SK-N-SH (cell line): ENCODE results near the gene DLG2. TPM values are rescaled to one million over a fixed set of nuclear protein-coding genes. Genes with fewer than 3 reads are reported as not detected.

Experiments
- CTCF ChIA-PET: fragments of 300-600, 350-600 bp; formaldehyde crosslinking; extraction: SDS; loops from one replicate; lab custom pipeline; 2021; lab: Yijun Ruan, JAX
- POLR2A ChIA-PET: fragments of 350-600 bp; sonication (Branson Sonifier 250); formaldehyde crosslinking; extraction: SDS; loops from one replicate; lab custom pipeline; 2020; ENCODE audit warnings: antibody characterized with exemption, inconsistent platforms; lab: Yijun Ruan, JAX
- DNase-seq: peaks from one replicate; pipeline ENCODE4 v3.0.0; 2012
- H2AFZ ChIP-seq: fragments of 200-600 bp; sonication (generic); 2 replicates; pipeline ENCODE4 v1.8.1; 2016; ENCODE audit warnings: antibody characterized with exemption, mild to moderate bottlenecking, low read depth
- H3F3A ChIP-seq: fragments of 200-600 bp; sonication (generic); replicated peaks from 2 replicates; pipeline ENCODE3; 2016; ENCODE audit warnings: antibody characterized with exemption, mild to moderate bottlenecking; ENCODE audit not compliant: insufficient read depth
- H3K27ac ChIP-seq, 2 experiments: fragments of 200-500 bp in 1 of 2; fragments of 200-600 bp in 1 of 2; sonication (Bioruptor generic) in 1 of 2; sonication (generic), shearing (Covaris generic) in 1 of 2; 2 replicates each; pipeline versions ENCODE4 v1.5.1 to v1.6.1; 2014 to 2016; ENCODE audit warnings: low read depth in 2 of 2, inconsistent platforms in 1 of 2, low read length in 1 of 2, mild to moderate bottlenecking in 1 of 2, mixed read lengths in 1 of 2
- H3K27me3 ChIP-seq: fragments of 200-600 bp; sonication (generic), shearing (Covaris generic); 2 replicates; pipeline ENCODE4 v1.6.1; 2016; ENCODE audit warnings: mixed run types; ENCODE audit not compliant: insufficient read depth
- H3K36me3 ChIP-seq, 2 experiments: fragments of 200-500 bp in 1 of 2; fragments of 200-600 bp in 1 of 2; sonication (Bioruptor generic) in 1 of 2; sonication (generic) in 1 of 2; replicated peaks in 1 of 2; 2 replicates each; pipeline versions ENCODE3 to v1.5.1; 2014 to 2016; ENCODE audit warnings: low read length in 1 of 2, mild to moderate bottlenecking in 1 of 2; ENCODE audit not compliant: insufficient read depth in 2 of 2, control insufficient read depth in 1 of 2
- H3K4me1 ChIP-seq, 2 experiments: fragments of 200-500 bp in 1 of 2; fragments of 200-600 bp in 1 of 2; sonication (Bioruptor generic) in 1 of 2; sonication (generic), shearing (Covaris generic) in 1 of 2; 2 replicates each; pipeline versions ENCODE4 v1.5.1 to v1.6.1; 2014 to 2016; ENCODE audit warnings: low read depth in 1 of 2, low read length in 1 of 2, mixed run types in 1 of 2; ENCODE audit not compliant: insufficient read depth in 2 of 2, control insufficient read depth in 1 of 2
- H3K4me2 ChIP-seq: fragments of 200-600 bp; sonication (generic), shearing (Covaris generic); 2 replicates; pipeline ENCODE4 v1.6.1; 2017; ENCODE audit warnings: mixed run types
- H3K4me3 ChIP-seq, 2 experiments: fragments of 200-500 bp in 1 of 2; fragments of 200-600 bp in 1 of 2; sonication (Bioruptor generic) in 1 of 2; sonication (generic), shearing (Covaris generic) in 1 of 2; 2 replicates each; pipeline versions ENCODE4 v1.5.1 to v1.8.1; 2014 to 2016; ENCODE audit warnings: low read depth in 2 of 2, inconsistent platforms in 1 of 2, low read length in 1 of 2, mild to moderate bottlenecking in 1 of 2, mixed read lengths in 1 of 2, moderate library complexity in 1 of 2
- H3K79me2 ChIP-seq: fragments of 200-600 bp; sonication (generic); 2 replicates; pipeline ENCODE4 v1.8.1; 2017; ENCODE audit warnings: mild to moderate bottlenecking; ENCODE audit not compliant: insufficient read depth
- H3K9ac ChIP-seq: fragments of 200-600 bp; sonication (generic); 2 replicates; pipeline ENCODE4 v1.6.1; 2017; ENCODE audit warnings: mixed run types
- H3K9me2 ChIP-seq: fragments of 200-600 bp; sonication (generic); 2 replicates; pipeline ENCODE4 v1.6.1; 2017; ENCODE audit warnings: mixed run types
- H3K9me3 ChIP-seq: fragments of 200-600 bp; sonication (generic); 2 replicates; pipeline ENCODE4 v1.6.1; 2017; ENCODE audit warnings: mixed run types, mild to moderate bottlenecking, moderate library complexity
- H4K20me1 ChIP-seq: fragments of 200-600 bp; sonication (generic); 2 replicates; pipeline ENCODE4 v1.6.1; 2017; ENCODE audit warnings: mild to moderate bottlenecking, mixed run types; ENCODE audit not compliant: insufficient read depth
- CHD2 ChIP-seq: fragments of 150-350 bp; IDR thresholded peaks from 2 replicates; pipeline ENCODE4 v1.6.1; 2018; ENCODE audit warnings: low read length; ENCODE audit not compliant: partially characterized antibody
- EZH2phosphoT487 ChIP-seq: fragments of 200-600 bp; sonication (generic); IDR thresholded peaks from 2 replicates; pipeline ENCODE4 v1.6.1; 2017; ENCODE audit warnings: low read depth, mixed run types, mild to moderate bottlenecking, antibody characterized with exemption, moderate library complexity, borderline replicate concordance
- FOSL2 ChIP-seq: IDR thresholded peaks from 2 replicates; pipeline ENCODE4 v1.4.0; 2012; ENCODE audit warnings: low read depth, mild to moderate bottlenecking, moderate library complexity, borderline replicate concordance
- FOXJ3 ChIP-seq: sonication (generic); formaldehyde crosslinking; IDR thresholded peaks from 2 replicates; pipeline ENCODE4 v1.5.1; 2020; ENCODE audit warnings: mild to moderate bottlenecking, missing genetic modification reagents
- FOXM1 ChIP-seq: IDR thresholded peaks from 2 replicates; pipeline ENCODE4 v1.4.0; 2012; ENCODE audit warnings: low read depth, mild to moderate bottlenecking
- GABPA ChIP-seq: IDR thresholded peaks from 2 replicates; pipeline ENCODE4 v1.4.0; 2012; ENCODE audit warnings: low read depth, mild to moderate bottlenecking
- GATA2 ChIP-seq: sonication (generic); formaldehyde crosslinking; IDR thresholded peaks from 2 replicates; pipeline ENCODE4 v1.5.0; 2020; ENCODE audit warnings: mild to moderate bottlenecking, missing genetic modification reagents
- MEF2A ChIP-seq: IDR thresholded peaks from 2 replicates; pipeline ENCODE4 v1.4.0; 2012; ENCODE audit warnings: low read depth, borderline replicate concordance
- NFIC ChIP-seq: IDR thresholded peaks from 2 replicates; pipeline ENCODE4 v1.4.0; 2012; ENCODE audit warnings: borderline replicate concordance
- NRF1 ChIP-seq: IDR thresholded peaks from 2 replicates; pipeline ENCODE4 v1.6.1; 2012; ENCODE audit warnings: low read depth, mild to moderate bottlenecking, low read length
- POLR2AphosphoS5 ChIP-seq: IDR thresholded peaks from 2 replicates; pipeline ENCODE4 v1.6.1; 2012; ENCODE audit warnings: low read depth, low read length
- RCOR1 ChIP-seq: fragments of 150-350 bp; IDR thresholded peaks from 2 replicates; pipeline ENCODE4 v1.6.1; 2017; ENCODE audit warnings: antibody characterized with exemption, low read length
- SMC3 ChIP-seq: IDR thresholded peaks from 2 replicates; pipeline ENCODE4 v1.6.1; 2012; ENCODE audit warnings: low read depth, low read length, improper control_type of control experiment
- TAF1 ChIP-seq: IDR thresholded peaks from 2 replicates; pipeline ENCODE4 v1.6.1; 2012; ENCODE audit warnings: low read depth, mild to moderate bottlenecking, low read length, moderate library complexity, borderline replicate concordance
- TEAD4 ChIP-seq: IDR thresholded peaks from 2 replicates; pipeline ENCODE4 v1.4.0; 2012; ENCODE audit warnings: mild to moderate bottlenecking, borderline replicate concordance; ENCODE audit not compliant: insufficient read depth
- YY1 ChIP-seq: IDR thresholded peaks from 2 replicates; pipeline ENCODE4 v1.4.0; 2012; ENCODE audit warnings: low read depth, mild to moderate bottlenecking
- WGBS: methylation state at CpG from one replicate; pipeline ENCODE4 v1.1.6; 2017; ENCODE audit warnings: low lambda C conversion rate; 5-methylcytosine and 5-hydroxymethylcytosine counted together
- polyA plus RNA-seq, 3 experiments: library from polyadenylated mRNA; depleted of rRNA; stranded (reverse); fragments of >200 nt; gene quantifications; 2 replicates each; pipeline ENCODE4 v1.2.3, GENCODE V29; 2012
- TF ChIP-seq, protein P1 (sequence below): fragments of 150-350 bp; IDR thresholded peaks from 2 replicates; pipeline ENCODE4 v1.6.1; 2016; ENCODE audit warnings: mild to moderate bottlenecking, low read depth, low read length
- TF ChIP-seq, protein P2 (sequence below): fragments of 150-350 bp; IDR thresholded peaks from 2 replicates; pipeline ENCODE4 v1.6.1; 2017; ENCODE audit warnings: antibody characterized with exemption, low read length, low read depth, borderline replicate concordance
- TF ChIP-seq, protein P3 (sequence below): fragments of 200-600 bp; sonication (generic); IDR thresholded peaks from 2 replicates; pipeline ENCODE4 v1.6.1; 2017; ENCODE audit warnings: antibody characterized with exemption, mild to moderate bottlenecking, moderate library complexity

The DLG2 gene
- polyA plus RNA-seq, 1 of the 3 experiments (the other 2 are of a cell fraction): 0.21 TPM

DNA sequence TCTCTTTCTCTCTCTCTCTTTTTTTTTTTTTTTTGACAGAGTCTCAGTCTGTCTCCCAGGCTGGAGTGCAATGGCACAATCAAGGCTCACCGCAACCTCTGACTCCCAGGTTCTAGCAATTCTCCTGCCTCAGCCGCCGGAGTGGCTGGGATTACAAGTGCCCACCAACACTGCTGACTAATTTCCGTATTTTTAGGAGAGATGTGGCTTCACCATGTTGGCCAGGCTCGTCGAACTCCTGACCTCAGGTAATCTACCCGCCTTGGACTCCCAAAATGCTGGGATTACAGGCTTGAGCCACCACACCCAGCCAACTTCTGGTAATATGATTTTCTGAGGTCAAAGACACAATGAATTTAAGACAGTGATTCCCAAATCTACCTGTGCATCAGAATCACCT lies 1681.2 kb downstream of the DLG2 start:
- H3K27me3 ChIP-seq: no peaks in the 10 kb centered on the region
- no peaks in the 10 kb centered on the region for H3K36me3 ChIP-seq
- H3K4me2 ChIP-seq: no peak overlapping the region
- H3K79me2 ChIP-seq: no peaks in the 10 kb centered on the region
- no peak overlapping the region for H3K9ac ChIP-seq
- no peak for TF ChIP-seq GABPA
- no peak for TF ChIP-seq FOXJ3 (CRISPR knock-in tag)
- TF ChIP-seq POLR2AphosphoS5: no peak
- no peak for TF ChIP-seq TEAD4
- TF ChIP-seq SMC3: no peak
- TF ChIP-seq NRF1: no peak
- no peak for TF ChIP-seq FOXM1
- no peak for TF ChIP-seq MEF2A
- TF ChIP-seq, protein P1, sequence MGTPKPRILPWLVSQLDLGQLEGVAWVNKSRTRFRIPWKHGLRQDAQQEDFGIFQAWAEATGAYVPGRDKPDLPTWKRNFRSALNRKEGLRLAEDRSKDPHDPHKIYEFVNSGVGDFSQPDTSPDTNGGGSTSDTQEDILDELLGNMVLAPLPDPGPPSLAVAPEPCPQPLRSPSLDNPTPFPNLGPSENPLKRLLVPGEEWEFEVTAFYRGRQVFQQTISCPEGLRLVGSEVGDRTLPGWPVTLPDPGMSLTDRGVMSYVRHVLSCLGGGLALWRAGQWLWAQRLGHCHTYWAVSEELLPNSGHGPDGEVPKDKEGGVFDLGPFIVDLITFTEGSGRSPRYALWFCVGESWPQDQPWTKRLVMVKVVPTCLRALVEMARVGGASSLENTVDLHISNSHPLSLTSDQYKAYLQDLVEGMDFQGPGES: no peak
- no peak for TF ChIP-seq RCOR1
- TF ChIP-seq YY1: no peak
- no peak for TF ChIP-seq TAF1
- TF ChIP-seq, protein P2, sequence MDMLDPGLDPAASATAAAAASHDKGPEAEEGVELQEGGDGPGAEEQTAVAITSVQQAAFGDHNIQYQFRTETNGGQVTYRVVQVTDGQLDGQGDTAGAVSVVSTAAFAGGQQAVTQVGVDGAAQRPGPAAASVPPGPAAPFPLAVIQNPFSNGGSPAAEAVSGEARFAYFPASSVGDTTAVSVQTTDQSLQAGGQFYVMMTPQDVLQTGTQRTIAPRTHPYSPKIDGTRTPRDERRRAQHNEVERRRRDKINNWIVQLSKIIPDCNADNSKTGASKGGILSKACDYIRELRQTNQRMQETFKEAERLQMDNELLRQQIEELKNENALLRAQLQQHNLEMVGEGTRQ: no peak
- TF ChIP-seq, protein P3, sequence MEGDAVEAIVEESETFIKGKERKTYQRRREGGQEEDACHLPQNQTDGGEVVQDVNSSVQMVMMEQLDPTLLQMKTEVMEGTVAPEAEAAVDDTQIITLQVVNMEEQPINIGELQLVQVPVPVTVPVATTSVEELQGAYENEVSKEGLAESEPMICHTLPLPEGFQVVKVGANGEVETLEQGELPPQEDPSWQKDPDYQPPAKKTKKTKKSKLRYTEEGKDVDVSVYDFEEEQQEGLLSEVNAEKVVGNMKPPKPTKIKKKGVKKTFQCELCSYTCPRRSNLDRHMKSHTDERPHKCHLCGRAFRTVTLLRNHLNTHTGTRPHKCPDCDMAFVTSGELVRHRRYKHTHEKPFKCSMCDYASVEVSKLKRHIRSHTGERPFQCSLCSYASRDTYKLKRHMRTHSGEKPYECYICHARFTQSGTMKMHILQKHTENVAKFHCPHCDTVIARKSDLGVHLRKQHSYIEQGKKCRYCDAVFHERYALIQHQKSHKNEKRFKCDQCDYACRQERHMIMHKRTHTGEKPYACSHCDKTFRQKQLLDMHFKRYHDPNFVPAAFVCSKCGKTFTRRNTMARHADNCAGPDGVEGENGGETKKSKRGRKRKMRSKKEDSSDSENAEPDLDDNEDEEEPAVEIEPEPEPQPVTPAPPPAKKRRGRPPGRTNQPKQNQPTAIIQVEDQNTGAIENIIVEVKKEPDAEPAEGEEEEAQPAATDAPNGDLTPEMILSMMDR: no peak
- no peak for TF ChIP-seq GATA2 (CRISPR knock-in tag)
- no peak for TF ChIP-seq EZH2phosphoT487
- no peak for TF ChIP-seq FOSL2
- TF ChIP-seq NFIC: no peak
- no peak for TF ChIP-seq CHD2
- 68% methylated on average over 7 of the region's 7 CpGs for WGBS
- H3K4me1 ChIP-seq: no peaks in the 10 kb centered on the region
- H4K20me1 ChIP-seq: no peaks in the 10 kb centered on the region
- no peak overlapping the region for H2AFZ ChIP-seq
- ChIA-PET POLR2A (no interaction called here), CTCF (interaction anchor here (1.4 kb wide), 1 partner anchor 8 kb away, joined by 4 read pairs; no protein-coding TSS in a partner anchor)
- DNase-seq: no peak
- H3K4me3 ChIP-seq: no peak overlapping the region
- no peaks in the 10 kb centered on the region for H3F3A ChIP-seq
- H3K9me3 ChIP-seq: no peaks in the 10 kb centered on the region
- no peaks in the 10 kb centered on the region for H3K9me2 ChIP-seq
- H3K27ac ChIP-seq: no peak overlapping the region
